Fibroblast of pulmonary artery (primary cell): ENCODE data around the gene LGR4.
A peak's percentile ranks its signal among the peaks of the same experiment; 100 is the strongest.
"Not testable (repeated sequence)": the region's sequence is repeated elsewhere in the genome, so short reads cannot be mapped to it uniquely, and the experiment has no call there.

Experiments used
- DNase-seq: peaks from one replicate; pipeline ENCODE4 v3.0.0-alpha.2; 2010; ENCODE audit warnings: low read depth
- H3K4me3 ChIP-seq: replicated peaks from 2 replicates; pipeline ENCODE4 v1.5.1; 2011; ENCODE audit warnings: low read depth, mild to moderate bottlenecking, control low read depth, low read length, moderate library complexity
- CTCF ChIP-seq: IDR thresholded peaks from 2 replicates; pipeline ENCODE4 v1.5.1; 2011; ENCODE audit warnings: mild to moderate bottlenecking, control low read depth, low read length, inconsistent platforms; ENCODE audit errors: missing control alignments

Gene LGR4

DNA sequence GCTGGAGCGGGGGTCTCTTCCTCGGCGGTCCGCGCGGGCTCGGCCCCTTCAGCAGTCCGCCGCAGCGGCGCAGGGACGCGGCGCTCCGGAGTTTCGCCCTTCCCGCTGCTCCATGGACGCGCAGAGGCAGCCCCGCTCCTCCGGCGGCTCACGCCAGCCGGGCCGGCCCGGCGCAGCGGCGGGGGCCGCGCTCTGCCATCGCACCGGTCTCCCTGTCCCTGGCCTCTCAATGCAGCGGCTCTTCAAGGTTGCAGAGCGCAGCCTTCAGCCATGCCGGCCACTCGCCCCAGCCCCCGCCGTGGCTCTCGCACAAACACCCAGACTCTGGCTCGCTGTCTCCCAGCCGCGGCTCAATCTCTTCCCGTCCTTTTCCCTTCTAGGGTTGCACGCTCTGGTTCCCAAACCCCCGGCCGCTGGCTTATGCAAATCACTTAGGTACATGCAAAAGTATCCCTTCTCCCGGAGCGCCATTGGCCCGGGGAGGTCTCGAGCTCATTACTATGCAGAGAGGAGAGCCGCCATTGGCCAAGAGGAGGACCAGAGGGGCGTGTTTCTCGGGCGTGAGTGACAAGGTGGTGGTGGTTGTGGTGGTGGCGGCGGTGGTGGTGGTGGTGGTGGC, at the start of gene LGR4:
Gene LGR4 (minus strand): TSS at position 393 of the 619 bp plus-strand sequence. CDS start 488 bp downstream, outside the sequence.
- DNase-seq = peak; percentile 96
- TF ChIP-seq CTCF = no peak

DNA sequence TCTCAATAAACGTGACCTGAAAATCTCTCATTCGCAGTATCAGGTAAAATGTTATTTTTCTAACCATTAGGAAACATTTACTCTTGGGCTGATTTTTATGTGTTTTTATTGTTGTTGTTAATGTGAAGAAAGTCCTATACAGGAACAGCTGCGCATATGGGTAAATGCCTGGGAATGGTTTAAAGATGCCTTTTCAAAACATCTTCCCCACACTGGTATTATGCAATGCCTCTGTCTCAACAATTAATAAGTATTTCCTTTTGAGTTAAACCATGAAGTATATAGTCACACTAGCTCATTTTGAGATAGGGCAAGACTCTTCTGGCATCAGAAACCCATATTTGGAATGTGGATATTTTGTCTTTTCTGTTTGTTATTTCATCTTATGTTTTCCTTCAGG, 47.6 kb upstream of the LGR4 start:
- DNase-seq = peak; percentile 22
- no peak for TF ChIP-seq CTCF
- no peak overlapping the region for H3K4me3 ChIP-seq

More for the DNA sequence above, at the start of gene LGR4:
- peak within 1 kb of the TSS; percentile 84 for H3K4me3 ChIP-seq

GRCh38 chr11:27518518-27518917, 45.9 kb upstream of the LGR4 start:
- TF ChIP-seq CTCF = no peak
- no peak overlapping the region for H3K4me3 ChIP-seq
- no peak for DNase-seq

- not testable (repeated sequence) for H3K4me3 ChIP-seq, DNase-seq
These were observed 44.9 kb upstream of the LGR4 start for GRCh38 chr11:27517490-27517889.

- DNase-seq = peak; percentile 49
- H3K4me3 ChIP-seq = no peak overlapping the region
- no peak for TF ChIP-seq CTCF
These were observed 42.0 kb upstream of the LGR4 start for GRCh38 chr11:27514558-27514957.

DNA sequence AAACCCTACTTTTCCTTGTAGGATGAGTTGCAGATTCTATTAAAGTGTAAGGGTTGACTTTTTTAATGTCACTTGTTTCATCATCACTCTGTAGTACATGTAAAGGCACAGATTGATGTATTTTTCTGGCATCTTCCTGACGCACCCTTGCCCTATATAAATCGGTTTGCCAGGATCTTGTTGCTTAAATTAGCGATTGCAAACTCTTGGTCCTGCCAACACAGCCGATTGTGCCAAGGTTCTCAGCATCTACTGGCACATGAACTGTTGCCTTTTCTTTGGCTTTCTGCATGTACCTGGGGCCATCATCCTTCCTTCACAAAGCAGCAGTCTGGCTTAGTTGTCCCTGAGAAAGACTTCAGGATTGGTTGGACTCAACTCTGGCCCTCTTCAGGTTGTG, 41.5 kb upstream of the LGR4 start:
- H3K4me3 ChIP-seq = no peak overlapping the region
- no peak for DNase-seq
- TF ChIP-seq CTCF = no peak

GRCh38 chr11:27513389-27513788, 40.8 kb upstream of the LGR4 start:
- H3K4me3 ChIP-seq = no peak overlapping the region
- no peak for DNase-seq
- TF ChIP-seq CTCF = no peak
